Stimulated activated CD4-positive, alpha-beta T cell treated with anti-CD3 and anti-CD28 coated beads, Interleukin-1b, Interleukin-23, amount 100 ng/mL, for 48 hours (primary cell): ENCODE data around the gene CUX1.
A peak's percentile ranks its signal among the peaks of the same experiment; 100 is the strongest.

Source experiments
- DNase-seq: peaks from one replicate; pipeline ENCODE4 v3.0.0-alpha.2; 2020

CUX1 gene

DNA sequence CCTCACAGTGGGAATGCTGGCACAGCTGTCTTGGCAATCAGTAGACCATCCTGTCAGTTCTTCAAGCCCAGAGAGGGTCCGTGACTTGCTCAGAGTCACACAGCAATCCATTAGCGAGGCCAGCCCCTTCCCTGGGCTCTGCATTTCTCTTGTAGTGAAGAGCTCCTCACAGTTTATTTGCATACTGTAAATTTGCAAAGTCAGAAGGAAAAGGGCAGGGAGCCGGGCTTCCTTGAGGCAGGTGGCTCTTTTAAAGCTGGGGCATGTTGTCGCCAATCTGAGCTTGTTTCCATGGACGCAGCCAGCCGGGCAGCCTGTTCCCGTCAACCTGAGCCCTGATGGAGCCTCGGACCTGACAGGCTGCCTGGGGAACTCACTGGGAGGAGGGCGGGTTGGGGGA is 123.4 kb downstream of the CUX1 start:
- no peak for DNase-seq

DNA sequence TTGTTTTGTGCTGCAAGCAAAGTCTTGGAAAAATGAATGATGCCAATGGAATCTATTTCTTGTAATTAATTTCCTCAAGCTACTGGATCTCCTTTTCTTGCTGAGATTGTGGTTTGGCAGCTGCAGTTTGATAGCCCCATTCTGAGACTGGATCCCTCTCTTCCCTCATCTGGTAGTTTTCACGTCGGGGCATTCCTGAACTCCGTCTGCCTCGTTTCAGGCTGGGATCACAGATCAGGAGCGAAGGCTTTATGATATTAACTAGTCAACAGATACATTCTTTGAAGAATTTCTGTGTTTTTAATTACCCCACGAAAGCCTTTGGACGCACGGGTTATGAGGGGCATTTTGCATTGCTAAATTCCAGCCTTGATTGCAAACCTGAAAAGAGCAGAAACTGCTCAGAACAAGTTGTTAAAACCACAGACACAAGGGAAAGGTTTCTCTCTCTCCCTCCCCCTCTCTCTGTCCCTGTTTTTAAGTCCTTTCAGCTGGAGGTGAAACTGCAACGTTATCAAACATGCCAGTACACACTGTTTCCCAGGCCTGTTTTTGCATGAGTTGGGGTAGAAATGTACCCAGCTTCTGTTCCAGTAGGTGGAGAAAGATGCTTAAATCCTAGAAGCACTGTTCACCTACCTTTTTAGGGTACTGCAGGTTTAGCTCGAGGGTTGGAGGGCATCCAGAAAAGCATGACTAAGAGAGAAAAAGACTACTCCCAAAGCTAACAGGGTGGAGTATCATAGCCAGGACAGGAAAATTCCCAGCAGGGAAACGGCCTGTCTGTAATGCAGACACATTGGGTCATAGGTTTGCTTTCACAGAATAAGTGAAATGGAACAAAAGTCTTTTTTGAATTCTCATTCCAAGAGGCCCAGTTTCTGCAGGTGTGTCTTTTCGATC is 124.3 kb downstream of the CUX1 start:
- no peak for DNase-seq

DNA sequence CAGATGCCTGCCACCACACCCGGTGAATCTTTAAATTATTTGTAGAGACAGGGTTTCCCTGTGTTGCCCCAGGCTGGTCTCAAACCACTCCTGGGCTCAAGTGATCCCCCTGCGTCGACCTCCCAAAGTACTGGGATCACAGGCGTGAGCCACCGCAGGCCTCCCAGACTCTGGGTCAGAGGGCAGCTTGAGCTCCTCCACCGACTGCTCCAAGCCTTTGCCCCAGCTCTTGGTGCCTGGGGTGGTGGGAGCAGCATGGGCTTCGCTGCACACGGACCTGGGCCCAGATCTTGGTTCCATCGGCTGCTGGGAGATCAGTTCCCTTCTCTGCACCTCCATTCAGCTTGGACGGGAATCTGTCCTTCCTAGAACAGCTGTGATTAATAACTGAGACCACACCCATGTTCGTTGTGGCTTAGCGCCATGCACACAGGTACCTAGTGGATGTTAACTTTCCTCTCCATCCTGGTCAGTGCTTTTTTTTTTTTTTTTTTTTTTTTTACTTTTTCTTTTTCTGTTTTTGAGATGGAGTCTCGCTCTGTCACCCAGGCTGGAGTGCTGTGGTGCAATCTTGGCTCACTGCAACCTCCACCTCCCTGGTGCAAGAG is 125.3 kb downstream of the CUX1 start:
- DNase-seq: no peak

DNA sequence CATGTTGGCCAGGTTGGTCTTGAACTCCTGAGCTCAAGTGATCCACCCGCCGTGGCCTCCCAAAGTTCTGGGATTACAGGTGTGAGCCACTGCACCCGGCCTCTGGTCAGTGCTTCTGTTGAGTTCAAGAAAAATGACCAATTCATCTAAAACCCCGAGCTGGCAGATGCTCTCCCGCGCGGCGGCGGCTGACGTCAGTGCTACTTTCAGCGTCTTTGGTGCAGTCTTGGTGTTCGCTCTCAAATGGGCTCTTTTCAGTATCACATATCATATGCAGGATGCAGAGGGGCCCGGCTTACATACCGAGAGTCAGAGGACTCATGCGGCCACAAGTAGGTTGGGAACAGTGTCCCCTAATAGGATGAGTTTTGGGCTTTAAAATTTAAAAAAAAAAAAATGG is 125.9 kb downstream of the CUX1 start:
- DNase-seq: no peak

DNA sequence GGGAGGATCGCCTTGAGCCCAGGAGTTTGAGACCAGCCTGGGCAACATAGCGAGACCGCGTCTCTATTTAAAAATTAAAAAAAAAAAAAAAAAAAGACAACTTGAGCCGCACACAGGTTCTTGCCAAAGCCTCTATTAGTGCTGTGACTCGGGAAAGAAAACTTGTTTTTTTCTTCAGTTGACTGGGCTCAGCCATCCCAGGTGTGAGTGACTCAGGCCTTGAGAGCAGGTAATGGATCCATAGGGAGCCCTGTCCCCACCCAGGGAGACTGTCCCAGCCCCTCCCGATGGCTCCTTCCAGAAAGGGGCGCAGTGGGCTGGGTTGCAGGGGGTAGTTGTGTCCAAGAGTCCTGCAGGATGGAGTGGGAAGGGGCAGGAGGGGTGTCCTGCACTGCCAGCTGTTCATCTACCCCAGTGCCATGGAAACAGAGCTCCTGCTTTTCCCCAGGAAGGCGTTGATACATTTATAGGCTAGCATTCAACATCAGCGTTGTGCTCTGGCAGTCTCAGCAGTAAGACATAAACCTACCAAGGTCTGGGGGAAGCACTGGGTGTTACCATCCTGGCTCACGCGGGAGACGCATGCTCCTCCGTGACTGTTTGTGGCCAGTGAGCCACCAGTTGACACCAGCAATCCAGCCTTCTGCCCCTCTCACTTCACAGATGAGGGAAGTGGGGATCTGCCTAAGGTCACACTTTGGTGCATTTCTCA is 126.6 kb downstream of the CUX1 start:
- no peak for DNase-seq

DNA sequence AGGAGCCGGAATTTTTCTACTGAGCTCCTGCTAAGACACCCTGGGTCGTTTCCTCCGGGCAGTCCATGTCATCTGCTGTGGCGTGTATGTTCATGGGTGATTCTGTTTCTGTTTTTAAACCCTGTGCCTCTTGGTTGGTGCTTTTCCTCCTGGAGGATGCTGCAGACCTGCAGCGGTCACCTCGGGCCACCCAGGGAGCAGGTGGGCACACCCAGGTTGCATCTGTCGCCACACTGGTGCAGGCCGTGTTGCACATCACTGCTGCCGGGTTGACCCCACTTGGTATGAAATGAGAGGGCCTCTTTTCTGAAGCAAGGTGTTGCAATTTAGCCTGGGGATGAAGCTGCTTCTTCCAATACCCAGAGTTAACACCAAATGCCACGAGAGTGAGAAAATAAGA is 127.2 kb downstream of the CUX1 start:
- no peak for DNase-seq

DNA sequence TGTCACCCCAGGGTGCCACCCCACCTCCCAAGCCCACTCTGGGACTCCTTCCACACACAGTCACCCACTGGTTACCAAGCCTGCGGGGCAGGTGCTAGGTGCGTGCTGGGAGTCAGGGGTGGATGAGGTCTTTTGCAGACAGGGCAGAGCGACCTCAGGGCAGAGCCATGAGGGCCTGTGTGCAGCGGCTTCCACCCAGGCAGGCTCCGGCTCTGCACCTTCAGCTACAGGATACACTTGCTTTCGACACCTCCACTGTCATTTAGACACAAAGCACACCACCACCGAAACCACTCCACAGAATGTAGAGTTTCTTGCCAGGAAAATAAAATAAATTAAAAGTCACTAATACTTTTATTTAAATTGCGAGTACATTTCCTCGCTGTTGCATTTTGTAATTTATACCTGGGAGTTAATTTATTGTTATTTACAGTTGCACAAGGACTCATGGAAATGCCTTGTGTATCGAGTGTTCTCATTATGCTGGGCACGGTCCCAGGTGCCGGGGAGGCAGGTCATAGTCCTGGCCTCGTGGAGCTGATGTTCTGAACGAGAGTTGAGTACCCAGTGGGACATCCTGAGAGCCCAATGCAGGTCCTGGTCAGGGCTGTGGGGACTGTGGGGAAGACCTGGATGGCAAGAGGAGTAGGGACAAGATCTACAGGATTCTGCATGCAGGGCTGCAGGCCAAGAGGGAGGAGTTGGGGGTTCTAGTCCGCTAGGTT is 127.8 kb downstream of the CUX1 start:
- DNase-seq: no peak

DNA sequence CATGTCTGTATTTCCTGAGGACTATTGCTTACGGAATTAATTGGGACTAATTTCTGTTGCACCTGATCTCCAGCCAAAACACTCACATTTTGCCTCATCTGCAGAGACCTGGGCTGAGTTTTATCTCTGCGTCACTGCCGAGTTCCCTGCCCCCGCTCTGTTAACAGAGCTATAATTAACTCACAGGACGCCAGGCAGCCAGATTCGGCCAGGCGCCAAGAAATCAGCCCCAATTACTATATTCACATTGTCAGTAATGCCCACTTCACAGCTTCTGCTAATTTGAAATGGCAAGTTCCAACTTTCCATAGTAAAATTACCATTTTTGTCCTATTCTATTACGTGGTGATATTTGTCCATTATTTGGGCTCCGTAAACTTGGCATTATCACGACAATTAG is 130.5 kb downstream of the CUX1 start:
- DNase-seq: no peak

DNA sequence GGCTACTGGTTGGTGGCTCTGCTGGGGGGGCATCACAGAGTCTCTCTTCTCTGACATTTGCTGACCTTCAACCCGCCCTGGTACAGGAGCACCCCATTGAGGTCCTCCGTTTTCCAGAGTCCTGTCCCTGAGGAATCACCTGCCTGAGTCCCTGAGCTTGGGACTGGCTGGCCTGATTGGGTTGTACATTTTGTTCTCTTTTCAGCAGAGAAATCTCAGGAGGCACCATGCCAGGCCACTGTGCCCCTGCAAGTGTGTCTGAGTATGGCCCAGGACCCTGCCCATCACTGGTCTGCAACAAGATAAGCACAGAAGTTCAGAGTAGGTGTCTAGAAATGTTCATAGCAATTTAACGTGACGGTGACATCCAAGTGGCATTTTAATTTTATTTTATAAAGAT is 131.2 kb downstream of the CUX1 start:
- no peak for DNase-seq

DNA sequence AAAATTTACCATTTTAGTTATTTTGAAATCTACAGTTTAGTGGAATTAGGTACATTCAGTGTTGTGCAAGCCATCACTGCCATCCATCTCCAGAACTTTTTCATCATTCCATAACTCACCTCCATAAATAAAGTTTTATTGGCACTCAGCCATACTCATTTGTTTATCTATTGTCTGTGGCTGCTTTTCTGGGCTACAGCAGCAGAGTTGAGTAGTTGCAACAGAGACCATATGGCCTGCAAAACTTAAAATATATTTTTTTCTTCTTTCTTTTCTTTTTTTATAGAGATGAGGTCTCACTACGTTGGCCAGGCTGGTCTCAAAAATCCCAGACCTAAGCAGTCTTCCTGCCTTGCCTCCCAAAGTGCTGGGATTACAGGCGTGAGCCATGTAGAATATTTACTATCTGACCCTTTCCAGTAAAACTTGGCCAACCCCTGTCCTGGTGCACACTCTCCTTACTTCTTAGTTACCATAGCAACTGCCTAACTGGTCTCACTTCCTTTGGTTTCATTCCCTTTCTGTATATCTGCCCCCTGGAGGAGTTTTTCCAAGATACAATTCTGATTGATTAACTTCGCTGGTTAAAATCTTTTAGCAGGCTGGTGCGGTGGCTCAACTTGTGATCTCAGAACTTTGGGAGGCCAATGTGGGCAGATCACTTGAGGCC is 133.2 kb downstream of the CUX1 start:
- DNase-seq: no peak

DNA sequence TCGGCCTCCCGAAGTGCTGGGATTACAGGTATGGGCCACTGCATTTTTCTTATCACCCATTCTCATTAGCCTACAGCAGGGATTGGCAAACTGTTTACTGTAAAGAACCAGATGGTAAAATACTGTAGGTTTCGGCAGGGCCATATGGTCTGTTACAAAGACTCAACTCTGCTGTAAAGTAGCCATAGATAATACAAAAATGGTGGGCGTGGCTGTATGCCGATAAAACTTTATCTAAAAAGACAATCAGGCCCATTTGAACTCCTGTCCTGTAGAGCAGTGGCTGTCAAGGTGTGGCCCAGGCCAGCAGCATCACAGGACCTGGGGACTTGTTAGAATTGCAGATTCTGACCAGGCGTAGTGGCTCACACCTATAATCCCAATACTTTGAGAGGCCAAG is 134.3 kb downstream of the CUX1 start:
- no peak for DNase-seq

DNA sequence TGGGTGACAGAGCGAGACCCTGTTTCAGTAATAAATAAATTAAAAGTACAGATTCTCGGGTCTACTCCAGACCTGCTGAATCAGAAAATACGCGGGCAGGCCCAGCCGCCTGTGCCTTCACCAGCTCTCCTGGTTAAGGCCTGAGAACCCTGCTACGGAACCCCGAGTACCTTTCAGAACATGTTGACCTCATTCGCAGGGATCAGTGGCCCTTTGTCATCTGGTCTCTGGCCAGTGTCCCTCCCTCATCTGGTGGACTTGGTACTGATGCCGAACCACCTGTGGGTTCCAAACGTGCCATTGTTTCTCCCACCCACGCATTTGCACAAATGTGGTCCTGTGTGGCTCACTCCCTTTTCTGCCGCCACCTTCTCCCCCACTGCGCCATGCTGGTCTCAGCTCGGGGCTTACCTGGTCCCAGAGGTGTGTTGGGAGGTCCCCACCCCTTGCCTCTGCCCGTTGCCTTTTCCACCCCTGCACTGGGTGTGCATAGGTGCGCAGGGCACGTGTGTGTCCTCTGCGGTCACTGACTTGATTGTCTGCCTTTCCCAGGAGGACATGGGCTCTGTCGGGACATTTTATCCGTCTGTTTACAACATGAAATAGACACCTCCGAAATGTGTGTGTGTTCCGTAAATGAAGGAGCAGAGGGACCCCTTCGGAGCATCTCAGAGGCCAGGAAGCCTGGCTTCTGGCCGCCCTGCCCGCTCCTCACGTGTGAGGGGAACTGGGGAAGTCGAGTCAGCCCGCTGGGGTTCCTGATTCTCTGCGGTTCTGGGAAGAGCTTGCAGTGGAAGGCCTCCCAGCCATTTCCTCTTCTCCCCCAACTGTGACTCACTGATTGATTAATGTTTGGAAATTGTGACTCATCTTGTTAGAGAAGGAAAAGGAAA is 135.2 kb downstream of the CUX1 start:
- DNase-seq: no peak

DNA sequence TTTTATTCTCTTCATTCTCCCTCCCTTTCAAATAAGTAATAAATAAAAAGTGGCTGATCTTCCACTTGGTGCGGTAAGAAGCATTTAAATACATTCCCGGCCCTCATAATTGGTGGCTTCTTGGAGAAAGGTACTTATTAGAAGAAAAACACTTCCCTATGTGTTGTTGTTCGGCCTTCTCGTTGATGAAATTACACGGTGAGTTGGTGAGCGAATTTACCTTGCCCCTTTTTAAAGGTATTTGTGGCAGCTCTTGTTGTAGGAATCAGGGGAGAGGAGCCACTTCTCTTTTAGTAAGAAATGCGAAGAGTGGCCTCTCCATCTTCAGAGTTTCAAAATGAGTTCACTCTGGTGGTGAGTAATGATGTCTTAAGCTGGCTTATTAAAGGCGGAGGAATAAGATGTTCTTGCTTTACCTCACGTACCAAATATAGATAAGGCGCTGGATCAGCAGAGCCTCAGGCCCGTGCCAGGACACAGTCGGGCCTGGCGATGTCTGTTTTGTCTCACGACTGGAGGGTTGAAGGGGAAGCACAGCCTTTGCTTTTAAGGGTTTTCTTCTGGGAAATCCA is 135.9 kb downstream of the CUX1 start:
- DNase-seq: peak; percentile 10

DNA sequence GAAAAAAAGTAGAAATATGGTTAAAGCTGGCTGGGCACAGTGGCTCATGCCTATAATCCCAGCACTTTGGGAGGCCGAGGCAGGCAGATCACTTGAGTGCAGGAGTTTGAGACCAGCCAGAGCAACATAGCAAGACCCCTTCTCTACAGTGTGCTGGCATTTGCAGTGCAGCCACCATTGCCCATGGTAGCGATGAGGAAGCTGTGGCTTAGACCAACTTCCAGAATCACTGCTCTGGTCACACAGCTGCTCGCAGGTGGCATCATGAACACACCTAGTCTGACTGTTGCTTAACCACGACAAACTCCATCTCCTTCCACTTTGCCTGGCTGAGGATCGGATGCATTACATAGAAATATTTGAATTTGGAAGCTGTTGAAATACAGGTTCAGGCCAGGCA is 137.1 kb downstream of the CUX1 start:
- DNase-seq: no peak

DNA sequence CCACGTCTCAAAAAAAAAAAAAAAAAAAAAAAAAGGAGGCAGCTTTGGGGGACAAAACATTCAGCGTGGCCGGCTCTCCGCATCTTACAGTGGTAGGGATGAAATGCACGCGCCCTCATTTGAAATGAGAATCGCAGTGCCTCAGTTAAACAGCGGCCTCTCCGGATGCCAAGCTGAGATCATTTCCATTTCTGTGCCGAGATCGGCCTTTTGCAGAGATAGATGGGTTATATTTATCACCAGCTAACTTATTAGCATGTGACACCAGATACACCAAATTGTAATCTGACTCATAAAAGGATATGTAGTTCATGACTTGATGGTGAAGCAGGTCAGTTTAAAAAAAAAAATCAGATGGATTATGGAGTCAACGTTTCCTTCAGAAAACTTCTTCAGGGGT is 138.7 kb downstream of the CUX1 start:
- no peak for DNase-seq

DNA sequence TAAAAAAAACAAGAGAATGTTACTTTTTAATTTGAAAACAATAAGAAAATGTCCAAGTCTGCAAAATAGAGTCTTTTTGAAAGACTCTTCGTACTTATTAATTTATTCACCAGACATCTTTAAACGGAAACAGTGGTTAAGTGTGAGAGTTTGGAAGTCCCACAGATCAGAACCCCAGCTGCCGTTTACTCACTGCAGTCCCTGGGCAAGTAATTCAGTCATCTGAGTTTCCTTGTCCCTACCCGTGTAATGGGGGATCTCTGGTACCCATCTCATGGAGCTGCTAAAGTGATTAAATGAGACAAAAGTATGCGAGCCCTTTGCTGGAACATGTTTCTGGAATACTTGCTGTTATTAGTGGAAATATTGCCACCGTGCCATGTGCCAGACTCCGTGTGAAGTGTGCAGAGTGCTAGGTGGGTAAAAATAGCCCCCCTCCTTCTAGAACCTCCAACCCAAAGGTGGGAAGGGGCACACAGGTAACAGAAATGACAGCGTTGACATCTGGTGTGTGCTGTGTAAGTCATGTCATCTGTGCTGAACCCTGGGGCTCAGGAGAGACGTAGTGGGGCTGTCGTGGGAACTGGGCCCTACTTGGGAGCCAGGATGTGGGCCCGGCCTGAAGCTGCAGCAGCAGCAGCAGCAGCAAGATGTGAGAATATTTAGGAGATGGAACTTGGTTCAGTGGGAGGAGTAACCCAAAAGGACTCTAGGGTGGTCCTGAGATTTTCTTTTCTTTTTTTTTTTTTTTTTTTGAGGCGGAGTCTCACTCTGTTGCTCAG is 140.5 kb downstream of the CUX1 start:
- DNase-seq: no peak

DNA sequence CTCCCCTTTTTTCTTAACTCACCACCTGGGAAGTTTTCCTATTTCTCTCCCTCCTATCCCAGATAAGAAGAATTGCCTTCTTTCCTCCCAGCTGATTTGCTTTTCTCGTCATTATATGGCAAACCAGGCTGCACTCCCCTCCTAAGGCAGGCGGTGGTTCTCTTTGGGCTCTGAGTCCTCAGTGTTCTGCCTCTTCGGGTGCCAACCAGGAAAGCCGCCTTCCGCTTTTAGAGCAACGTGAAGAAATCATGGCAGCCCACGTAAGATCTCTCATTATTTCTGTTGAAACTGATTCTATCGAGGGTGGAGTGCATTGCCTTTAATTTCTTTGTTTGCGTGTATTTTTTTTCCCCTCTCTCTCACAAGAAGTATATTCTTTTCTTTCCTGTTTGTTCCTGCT is 141.9 kb downstream of the CUX1 start:
- no peak for DNase-seq

DNA sequence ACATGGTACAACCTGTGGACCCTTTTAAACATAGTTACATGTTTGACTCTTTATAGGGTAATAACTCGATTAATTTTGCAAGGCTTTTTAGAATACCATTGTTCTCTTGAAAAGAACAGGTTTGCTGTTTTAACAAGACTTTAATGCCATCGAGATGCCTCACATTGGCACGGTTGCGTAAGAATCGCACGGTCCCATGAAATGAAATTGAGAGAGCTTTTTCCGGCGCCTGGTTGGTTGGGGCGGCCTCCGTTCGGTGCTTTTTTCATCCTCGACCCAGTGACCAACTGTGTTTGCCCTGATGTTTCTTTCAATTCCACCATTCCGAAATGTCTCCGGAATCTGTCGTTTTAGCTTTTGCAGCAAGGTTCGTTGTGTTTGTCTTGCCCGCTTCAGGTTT is 142.4 kb downstream of the CUX1 start:
- no peak for DNase-seq

DNA sequence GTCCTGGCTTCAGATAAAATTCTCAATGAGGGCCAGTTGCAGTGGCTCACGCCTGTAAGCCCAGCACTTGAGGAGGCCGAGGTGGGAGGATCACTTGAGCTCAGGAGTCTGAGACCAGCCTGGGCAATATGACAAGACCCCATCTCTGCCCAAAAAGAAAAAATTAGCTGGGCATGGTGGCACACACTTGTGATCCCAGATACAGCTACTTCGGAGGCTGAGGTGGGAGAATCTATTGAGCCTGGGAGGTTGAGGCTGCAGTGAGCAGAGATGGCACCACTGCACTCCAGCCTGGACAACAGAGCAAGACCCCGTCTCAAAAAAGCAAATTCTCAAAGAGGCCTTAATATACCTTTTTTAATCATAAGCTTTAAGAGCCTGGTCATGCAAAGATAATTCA is 142.9 kb downstream of the CUX1 start:
- no peak for DNase-seq

DNA sequence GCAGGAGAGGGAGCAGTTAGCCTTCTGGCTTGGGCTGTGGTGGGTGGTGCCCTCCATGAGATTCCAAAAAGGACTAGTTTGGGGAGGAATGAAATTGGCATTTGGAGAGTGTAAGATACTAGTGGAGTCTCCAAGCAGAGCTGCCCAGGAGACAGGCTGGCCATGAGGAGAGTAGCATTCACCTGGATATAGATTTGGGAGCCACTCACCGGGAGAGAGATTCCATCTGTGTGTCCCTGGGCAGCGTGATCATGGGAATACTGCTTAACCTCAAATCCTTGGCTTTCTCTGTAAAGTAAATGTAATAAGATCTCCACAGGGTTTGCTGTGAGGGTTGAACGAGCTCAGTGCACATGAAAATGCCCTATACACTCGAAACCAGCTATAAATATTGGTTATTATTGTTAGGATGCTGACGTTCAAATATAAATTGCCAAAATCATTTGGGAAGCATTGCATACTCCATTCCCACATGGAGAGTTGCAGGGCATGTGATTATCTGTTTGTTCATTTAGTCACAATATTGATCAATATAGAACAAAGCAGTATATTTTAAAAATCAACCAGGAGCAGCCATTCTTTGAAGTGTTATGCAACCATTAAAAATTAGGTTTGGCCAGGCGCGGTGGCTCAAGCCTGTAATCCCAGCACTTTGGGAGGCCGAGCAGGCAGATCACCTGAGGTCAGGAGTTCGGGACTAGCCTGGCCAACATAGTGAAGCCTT is 143.7 kb downstream of the CUX1 start:
- no peak for DNase-seq
